Brain pericyte (primary cell): ENCODE data around the gene DCHS1.

Experiments used
- DNase-seq: peaks from one replicate; pipeline ENCODE4 v3.0.0-alpha.2; 2012; ENCODE audit warnings: low read depth, low spot score

The DCHS1 gene

DNA sequence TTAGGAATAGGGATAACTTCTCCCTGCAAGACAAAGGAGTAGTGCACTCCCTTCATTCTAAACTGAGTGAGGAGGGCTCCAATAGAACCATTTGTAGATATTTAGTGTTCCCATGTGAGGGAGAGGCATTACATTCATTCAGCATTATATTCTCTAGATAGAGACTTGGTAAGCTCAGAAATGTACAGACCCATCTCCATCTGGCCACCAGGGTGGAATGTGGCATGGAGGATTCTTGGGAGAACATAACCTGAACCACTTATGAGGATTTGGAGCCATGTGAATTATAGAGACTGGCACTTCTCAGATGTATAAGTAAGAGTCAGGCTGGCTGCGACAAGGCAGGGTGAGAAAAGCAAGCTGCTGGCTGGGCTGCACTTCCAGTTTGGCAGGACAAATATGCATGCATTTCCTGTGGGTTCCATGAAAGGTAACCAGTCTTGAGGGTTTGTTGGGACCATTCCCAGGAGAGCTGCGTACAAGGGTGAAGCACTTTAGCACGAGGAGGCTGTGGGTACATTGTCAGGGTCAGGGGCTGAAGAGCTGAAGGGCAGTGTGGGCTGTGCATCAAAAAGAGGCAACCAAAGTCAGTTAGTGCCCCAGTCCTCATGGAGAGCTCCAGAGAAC lies 61.4 kb downstream of the DCHS1 start:
- DNase-seq: no peak

DNA sequence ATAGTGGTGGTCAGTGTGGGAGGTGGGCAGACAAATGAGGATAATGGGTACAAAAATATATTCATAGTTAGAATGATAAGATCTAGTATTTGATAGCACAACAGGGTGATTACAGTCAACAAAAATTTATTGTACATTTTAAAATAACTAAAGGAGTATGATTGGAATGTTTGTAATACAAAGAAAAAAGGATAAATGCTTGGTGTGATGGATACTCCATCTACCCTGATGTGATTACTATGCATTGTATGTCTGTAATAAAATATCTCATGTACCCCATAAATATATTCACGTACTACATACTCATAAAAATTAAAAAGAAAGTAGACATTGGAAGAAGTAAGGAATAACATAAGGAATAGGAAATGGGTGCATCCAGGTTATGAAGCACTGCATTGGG lies 67.6 kb downstream of the DCHS1 start:
- DNase-seq: no peak

DNA sequence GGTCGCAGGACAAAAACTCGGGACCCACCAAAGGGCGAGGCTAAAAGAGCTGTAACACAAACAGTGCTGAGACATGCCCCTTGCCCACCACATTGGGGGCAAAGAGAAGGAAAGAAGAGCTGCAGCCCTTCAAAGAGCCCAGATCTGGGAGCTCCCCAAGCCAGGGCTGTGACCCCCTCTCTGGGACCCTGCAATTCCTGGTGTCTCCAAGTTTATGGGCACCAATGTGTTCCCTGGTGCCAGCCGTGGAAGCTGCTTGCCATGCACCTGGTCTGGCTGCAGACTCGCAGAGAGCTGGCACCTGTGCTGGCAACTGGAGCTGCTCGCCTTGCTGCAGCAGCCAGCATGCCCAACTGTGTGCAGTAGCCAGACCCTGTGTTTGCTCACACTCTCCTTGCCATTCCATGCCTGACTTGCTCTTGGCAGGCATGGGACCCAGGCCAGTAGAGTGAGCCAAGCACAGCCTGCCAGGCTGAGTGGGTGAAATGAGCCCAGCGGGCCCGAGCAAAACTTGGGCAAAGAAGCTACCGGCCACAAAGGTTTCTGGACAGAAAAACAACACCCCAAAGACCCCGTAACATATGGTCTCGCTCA lies 68.2 kb downstream of the DCHS1 start:
- DNase-seq: no peak

DNA sequence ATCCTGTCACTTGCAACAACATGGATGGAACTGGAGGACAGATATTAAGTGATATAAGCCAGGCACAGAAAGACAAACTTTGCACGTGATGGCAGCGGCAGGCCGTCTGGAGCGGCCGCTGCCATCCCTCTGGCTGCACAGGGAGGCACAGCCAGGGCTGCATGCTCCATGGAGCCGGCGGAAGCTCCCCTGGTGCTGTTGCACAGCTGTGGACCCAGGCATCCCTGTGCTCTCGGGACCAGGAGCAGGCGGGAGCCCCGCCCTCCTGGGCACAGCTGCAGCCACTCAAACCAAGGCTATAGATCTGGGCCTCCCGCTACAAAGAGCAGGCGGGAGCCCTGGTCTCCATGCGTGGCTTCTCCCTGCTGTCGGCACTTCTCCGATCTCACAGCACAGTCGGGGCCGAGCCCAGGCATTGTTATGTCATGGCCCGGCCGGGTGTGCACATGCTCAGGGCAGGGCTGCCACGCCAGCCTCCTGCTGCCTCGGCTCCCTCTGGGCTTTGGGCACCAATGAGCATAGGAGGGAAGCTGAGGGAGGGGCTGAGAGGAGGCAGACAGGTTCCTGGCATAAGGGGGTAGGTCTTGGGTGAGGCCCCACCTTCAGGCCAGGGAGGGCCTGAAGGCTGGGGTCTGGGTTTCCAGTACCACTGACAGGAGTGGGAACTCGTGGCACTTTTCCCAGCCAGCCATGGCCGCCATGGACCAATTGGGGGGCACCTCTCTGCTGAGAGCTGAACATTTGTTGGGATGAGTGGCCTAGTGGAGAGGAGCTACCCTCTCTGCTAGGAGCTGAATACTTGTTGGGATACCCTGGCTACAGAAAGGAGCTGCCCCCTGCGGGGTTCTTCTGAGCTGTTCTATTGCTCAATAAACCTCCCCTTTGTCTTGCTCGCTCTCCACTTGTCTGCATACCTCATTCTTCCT lies 68.9 kb downstream of the DCHS1 start:
- DNase-seq: no peak

DNA sequence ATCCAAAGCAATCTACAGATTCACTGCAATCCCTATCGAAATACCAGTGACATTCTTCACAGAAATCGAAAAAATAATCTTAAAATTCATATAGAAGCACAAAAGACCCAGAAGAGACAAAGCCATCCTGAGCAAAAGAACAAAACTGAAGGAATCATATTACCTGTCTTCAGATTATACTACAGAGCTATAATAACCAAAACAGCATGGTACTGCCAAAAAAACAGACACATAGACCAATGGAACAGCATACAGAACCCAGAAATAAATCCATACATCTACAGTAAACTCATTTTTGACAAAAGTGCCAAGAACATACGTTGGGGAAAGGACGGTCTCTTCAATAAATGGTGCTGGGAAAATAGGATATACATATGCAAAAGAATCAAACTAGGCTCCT lies 71.1 kb downstream of the DCHS1 start:
- DNase-seq: no peak

DNA sequence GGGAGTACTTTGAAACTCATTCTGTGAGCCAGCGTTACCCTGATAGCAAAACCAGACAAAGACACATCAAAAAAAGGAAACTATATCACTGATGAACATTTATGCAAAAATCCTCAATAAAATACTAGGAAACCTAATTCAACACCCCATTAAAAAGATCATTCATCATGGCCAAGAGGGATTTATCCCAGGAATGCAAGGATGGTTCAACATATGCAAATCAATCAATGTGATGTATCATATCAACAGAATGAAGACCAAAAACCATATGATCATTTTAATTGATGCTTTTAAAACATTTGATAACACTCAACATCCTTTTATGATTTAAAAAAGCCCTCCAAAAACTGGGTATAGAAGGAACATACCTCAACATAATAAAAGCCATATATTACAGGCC lies 72.0 kb downstream of the DCHS1 start:
- no peak for DNase-seq

DNA sequence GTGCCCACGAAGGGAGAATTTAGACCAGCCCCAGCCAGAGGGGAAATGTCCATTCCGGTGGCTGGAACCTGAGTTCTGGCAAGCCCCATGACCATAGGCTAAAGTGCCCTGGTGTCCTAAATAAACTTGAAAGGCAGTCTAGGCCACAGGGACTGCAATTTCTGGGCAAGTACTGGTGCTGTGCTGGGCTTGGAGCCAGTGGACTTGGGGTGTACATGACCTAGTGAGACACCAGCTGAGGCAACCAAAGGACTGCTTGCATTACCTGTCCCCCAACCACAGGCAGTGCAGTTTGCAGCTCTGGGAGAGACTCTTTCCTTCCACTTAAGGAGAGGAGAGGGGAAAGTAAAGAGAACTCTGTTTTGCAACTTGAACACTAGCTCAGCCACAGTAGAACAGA lies 75.9 kb downstream of the DCHS1 start:
- DNase-seq: no peak

DNA sequence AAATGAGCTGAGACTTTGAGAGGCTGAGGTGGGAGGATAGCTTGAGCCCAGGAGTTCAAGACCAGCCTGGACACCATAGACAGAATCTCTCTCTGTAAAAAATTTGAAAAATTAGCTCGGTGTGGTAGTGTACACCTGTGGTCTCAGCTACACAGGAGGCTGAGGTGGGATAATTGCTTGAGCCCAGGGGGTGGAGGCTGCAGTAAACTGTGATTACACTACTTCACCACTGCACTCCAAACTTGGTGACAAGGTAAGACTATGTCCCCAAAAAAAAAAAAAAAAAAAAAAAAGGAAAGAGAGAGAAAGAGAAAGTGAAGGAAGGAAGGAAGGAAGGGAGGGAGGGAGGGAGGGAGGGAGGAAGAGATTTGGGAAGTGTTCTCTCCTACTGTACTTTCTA lies 77.5 kb downstream of the DCHS1 start:
- no peak for DNase-seq

DNA sequence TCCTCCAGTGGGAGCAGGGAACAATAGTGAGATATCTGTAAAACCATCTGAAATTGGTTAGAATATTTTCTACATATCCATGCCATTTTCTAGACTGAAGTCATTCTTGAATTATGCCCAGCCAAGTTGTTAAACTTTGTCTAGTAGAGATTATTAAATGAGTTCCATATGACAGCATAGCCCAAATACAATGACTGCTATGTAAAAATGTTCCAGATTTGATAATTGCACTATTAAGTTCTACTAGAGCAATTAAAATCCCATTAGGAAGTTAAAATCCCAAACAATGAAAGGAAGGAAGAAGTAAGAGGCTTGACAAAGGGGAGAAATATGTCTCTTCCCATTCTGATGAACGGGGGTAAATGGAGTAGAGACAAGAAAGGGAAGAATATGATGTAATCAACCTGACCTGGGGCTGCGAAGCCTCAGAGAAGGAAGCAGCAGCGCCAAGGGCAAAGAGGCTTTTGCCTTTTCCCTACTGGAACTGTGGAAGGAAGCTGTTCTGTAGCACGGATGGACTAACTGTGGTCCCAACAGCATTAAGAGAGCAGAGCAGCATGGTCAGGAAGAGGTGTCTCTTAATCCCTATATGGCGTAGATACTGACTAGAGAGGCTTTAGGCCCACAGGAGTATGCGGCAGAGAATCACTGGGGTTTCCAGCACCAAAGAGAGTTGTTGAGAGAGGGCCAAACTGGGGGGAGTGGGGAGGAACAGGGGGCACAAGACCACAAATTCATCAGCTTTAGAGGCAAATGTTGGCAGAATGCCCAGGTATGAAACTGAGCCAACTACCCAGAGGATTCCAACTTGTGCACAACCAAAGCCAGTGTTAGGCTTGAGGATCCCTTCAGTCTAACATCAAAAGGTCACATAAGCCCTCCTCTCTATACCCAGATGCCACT lies 78.9 kb downstream of the DCHS1 start:
- peak; percentile 41 for DNase-seq

DNA sequence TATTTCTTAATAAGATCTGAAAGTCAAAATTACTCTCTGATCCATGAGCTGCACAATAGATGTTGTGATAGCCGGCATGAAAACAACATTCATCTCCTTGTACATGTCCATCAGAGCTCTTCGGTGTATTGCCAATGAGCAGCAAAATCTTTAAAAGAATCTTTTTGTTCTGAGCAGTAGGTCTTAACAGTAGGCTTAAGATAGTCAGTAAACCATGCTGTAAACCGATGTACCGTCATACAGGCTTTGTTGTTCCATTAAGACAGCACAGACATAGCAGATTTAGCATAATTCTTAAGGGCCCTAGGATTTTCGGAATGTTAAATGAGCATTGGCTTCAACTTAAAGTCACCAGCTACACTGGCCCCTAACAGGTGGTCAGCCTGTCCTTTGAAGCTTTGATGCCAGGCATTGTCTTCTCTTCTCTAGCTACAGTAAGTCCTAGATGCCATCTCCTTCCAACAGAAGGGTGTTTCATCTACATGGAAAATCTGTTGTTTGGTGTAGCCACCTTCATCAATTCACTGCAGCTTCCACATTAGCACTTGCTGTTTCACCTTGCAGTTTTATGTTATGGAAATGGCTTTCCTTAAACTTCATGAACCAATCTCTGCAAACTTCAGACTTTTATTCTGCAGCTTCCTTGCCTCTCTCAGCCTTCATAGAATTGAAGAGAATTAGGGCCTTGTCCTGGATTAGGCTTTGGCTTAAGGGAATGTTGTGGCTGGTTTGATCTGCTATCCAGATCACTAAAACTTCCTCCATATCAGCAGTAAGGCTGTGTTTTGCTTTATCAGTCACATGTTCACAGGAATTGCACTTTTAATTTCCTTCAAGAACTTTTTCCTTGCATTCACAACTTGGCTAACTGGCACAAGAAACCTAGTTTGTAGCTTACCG lies 80.5 kb downstream of the DCHS1 start:
- DNase-seq: no peak

DNA sequence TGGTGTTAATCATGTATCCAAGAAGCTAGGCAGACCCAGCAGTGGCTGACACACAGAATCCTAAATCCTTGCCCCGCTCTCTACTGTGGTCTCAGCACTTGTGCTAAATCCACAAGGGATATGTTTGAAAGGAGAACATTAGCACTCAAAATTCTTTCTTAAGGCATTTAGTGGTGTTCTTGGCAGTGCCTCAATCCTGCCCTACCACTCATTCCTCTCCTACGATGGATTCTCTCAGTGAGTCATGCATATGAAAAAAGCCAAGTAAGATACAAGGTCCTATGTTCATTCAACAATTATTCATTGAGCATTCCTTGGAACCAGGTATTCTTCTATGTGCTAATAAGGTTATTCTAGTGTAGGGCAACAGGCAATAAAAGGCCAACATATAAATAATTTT lies 83.4 kb downstream of the DCHS1 start:
- no peak for DNase-seq

DNA sequence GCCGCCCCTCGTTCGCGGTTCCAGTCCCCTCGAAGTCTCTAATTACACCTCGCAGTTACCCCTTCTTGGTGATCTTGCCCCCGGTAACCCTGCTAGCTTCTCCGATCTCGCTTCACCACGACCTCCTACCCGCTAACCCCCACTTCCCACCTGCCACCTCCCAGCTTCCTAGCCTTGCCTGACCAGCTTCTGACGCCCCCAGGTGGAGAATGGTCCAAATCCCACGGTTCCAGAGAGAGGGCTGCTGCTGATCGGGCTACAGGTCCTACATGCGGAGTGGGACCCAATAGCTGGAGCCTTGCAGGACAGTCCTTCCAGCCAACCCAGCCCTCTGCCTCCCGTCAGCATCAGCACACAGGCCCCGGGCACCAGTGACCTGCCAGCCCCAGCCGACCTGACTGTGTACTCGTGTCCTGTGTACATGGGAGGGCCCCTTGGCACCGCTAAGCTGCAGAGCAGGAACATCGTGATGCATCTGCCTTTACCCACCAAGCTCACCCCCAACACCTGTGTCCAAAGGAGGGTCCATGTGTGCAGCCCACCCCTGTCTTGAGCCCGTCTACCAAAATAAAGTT lies 84.1 kb downstream of the DCHS1 start:
- no peak for DNase-seq
